GM12878 (cell line): ENCODE measurements around the gene NSFL1C. TPM values are rescaled to one million over a fixed set of nuclear protein-coding genes. Genes with fewer than 3 reads are reported as not detected.

Experiments used
- ATAC-seq: fragments of 200-7000 bp; cut with Tn5 transposase; 3 replicates; pipeline ENCODE4 v1.9.1; 2020; ENCODE audit warnings: mild to moderate bottlenecking, moderate library complexity
- BruUV-seq: library from RNA; stranded (reverse); fragments of 400-500 nt; replicated peaks from 2 replicates; lab custom pipeline; 2021; lab: Mats Ljungman, UMichigan
- CTCF ChIA-PET: fragments of 300-600 bp; sonication (Branson Sonifier 250); formaldehyde crosslinking; extraction: SDS; loops from one replicate; lab custom pipeline; 2021; ENCODE audit warnings: inconsistent platforms; lab: Yijun Ruan, JAX
- POLR2A ChIA-PET: fragments of 350-600 bp; formaldehyde crosslinking; extraction: SDS; loops from one replicate; lab custom pipeline; 2021; ENCODE audit warnings: inconsistent platforms; lab: Charles Lee
- RAD21 ChIA-PET: fragments of 300-600 bp; sonication (Branson Sonifier 250); formaldehyde crosslinking; loops from one replicate; lab custom pipeline; 2023; ENCODE audit warnings: antibody characterized with exemption; ENCODE audit not compliant: unreplicated experiment; lab: Charles Lee
- SMC1A ChIA-PET: fragments of 300-600 bp; sonication (Branson Sonifier 250); formaldehyde crosslinking; loops from one replicate; lab custom pipeline; 2023; ENCODE audit not compliant: unreplicated experiment, uncharacterized antibody; lab: Charles Lee
- DNase-seq: peaks from one replicate; pipeline ENCODE4 v3.0.0-alpha.2; 2011; ENCODE audit warnings: low read depth, low spot score
- FAIRE-seq: peaks from 3 replicates; lab custom pipeline; 2011; peaks lifted over from hg19 to GRCh38; lab: Jason Lieb, UNC
- H2AFZ ChIP-seq: 2 replicates; pipeline ENCODE4 v1.6.0; 2011; ENCODE audit warnings: low read depth, low read length, control low read depth; ENCODE audit not compliant: control insufficient read depth
- H3K27ac ChIP-seq: 2 replicates; pipeline ENCODE4 v1.5.1; 2011; ENCODE audit warnings: control low read depth; ENCODE audit not compliant: control insufficient read depth, insufficient read depth
- H3K27me3 ChIP-seq, 2 experiments: replicated peaks in 1 of 2; 2 replicates each; pipeline versions ENCODE4 v1.6.0 to v1.6.1; 2011; ENCODE audit warnings: low read length in 1 of 2; ENCODE audit not compliant: control insufficient read depth in 2 of 2, insufficient read depth in 2 of 2
- H3K36me3 ChIP-seq, 2 experiments: 2 replicates each; pipeline ENCODE4 v1.5.1; 2011; ENCODE audit warnings: low read length in 1 of 2; ENCODE audit not compliant: control insufficient read depth in 2 of 2, insufficient read depth in 2 of 2
- H3K4me1 ChIP-seq: 2 replicates; pipeline ENCODE4 v1.6.1; 2011; ENCODE audit warnings: mild to moderate bottlenecking, low read length, moderate library complexity, mixed read lengths; ENCODE audit not compliant: control insufficient read depth, insufficient read depth
- H3K4me2 ChIP-seq: 2 replicates; pipeline ENCODE4 v1.6.0; 2011; ENCODE audit warnings: control low read depth; ENCODE audit not compliant: control insufficient read depth, insufficient read depth
- H3K4me3 ChIP-seq: fragments of 200-600 bp; sonication (generic); 2 replicates; pipeline ENCODE4 v1.5.1; 2016
- H3K79me2 ChIP-seq: 2 replicates; pipeline ENCODE4 v1.6.0; 2011; ENCODE audit warnings: low read length; ENCODE audit not compliant: control insufficient read depth, insufficient read depth
- H3K9ac ChIP-seq: 2 replicates; pipeline ENCODE4 v1.8.0; 2011; ENCODE audit warnings: low read length, control low read depth, mixed read lengths; ENCODE audit not compliant: control insufficient read depth, insufficient read depth
- H3K9me3 ChIP-seq: replicated peaks from 3 replicates; pipeline ENCODE4 v1.5.1; 2011; ENCODE audit warnings: mild to moderate bottlenecking, low read length; ENCODE audit not compliant: control insufficient read depth, insufficient read depth
- H4K20me1 ChIP-seq: 2 replicates; pipeline ENCODE4 v1.6.0; 2011; ENCODE audit not compliant: control insufficient read depth, insufficient read depth
- HSF1 ChIP-seq: fragments of 150-350 bp; IDR thresholded peaks from 2 replicates; pipeline ENCODE4 v1.6.1; 2014; ENCODE audit warnings: mild to moderate bottlenecking, low read depth, low read length
- MEF2A ChIP-seq: IDR thresholded peaks from 2 replicates; pipeline ENCODE4 v1.6.1; 2011; ENCODE audit warnings: low read depth, mild to moderate bottlenecking, low read length, moderate library complexity; ENCODE audit not compliant: insufficient read depth
- YBX1 ChIP-seq: fragments of 450-650 bp; IDR thresholded peaks from 2 replicates; pipeline ENCODE4 v1.6.1; 2016; ENCODE audit warnings: antibody characterized with exemption
- ZBTB11 ChIP-seq: fragments of 450-650 bp; formaldehyde crosslinking; IDR thresholded peaks from 2 replicates; pipeline ENCODE4 v1.5.0; 2022; ENCODE audit warnings: mild to moderate bottlenecking, missing genetic modification characterization
- ZNF24 ChIP-seq: fragments of 450-650 bp; IDR thresholded peaks from 2 replicates; pipeline ENCODE4 v1.6.1; 2017; ENCODE audit warnings: antibody characterized with exemption, mild to moderate bottlenecking
- WGBS: methylation state at CpG from one replicate; pipeline ENCODE4 v1.1.6; 2016; ENCODE audit warnings: low lambda C conversion rate; ENCODE audit not compliant: insufficient replicate concordance, insufficient coverage; ENCODE audit errors: missing lambda C conversion rate; 5-methylcytosine and 5-hydroxymethylcytosine counted together
- in situ Hi-C: fragments of 300-500 bp; cut with MboI; formaldehyde crosslinking; loops from 9 replicates; pipeline ENCODE4 v1.14.3; 2018; ENCODE audit warnings: mixed read lengths
- intact Hi-C: fragments of 100-400 bp; cut with micrococcal nuclease; formaldehyde crosslinking; loops from one replicate; pipeline ENCODE4 v1.14.2; 2022; ENCODE audit not compliant: unreplicated experiment
- polyA plus RNA-seq, 11 experiments: library from polyadenylated mRNA; depleted of rRNA in 4 of 11; unstranded in 6 of 11; stranded (reverse) in 5 of 11; fragments of >200 nt; fragmentation: Nextera tagmentation in 4 of 11; fragmentation: Illumina TruSeq in 1 of 11; extraction: Ambion mirVana in 4 of 11; extraction: Trizol in 1 of 11; gene quantifications; 1 replicate in 1 of 11; 2 replicates in 10 of 11; pipeline versions ENCODE4 v1.2.1 to v1.2.3, GENCODE V29; 2011 to 2016; ENCODE audit warnings: inconsistent platforms in 2 of 11, missing spikeins in 2 of 11, low read depth in 1 of 11
- total RNA-seq, 4 experiments: library from RNA; depleted of rRNA in 3 of 4; stranded (reverse); fragments of >200 nt in 3 of 4; fragmentation: Illumina TruSeq in 1 of 4; extraction: Trizol in 1 of 4; gene quantifications; 2 replicates each; pipeline versions ENCODE4 v1.2.1 to v1.2.3, GENCODE V29; 2013 to 2021

The NSFL1C gene
- total and polyA plus RNA-seq, 10 of the 15 experiments (the other 5 are each of a cell fraction or from before 2014, with no cell fraction given), result 21.5 to 100 (median 38.1) TPM

- TF ChIP-seq YBX1 (no peak), MEF2A (no peak), HSF1 (no peak), ZBTB11 (no peak), ZNF24 (no peak)
- TF ChIP-seq, all 136 proteins: peak for 0
- no peak for DNase-seq
- ChIA-PET CTCF (interaction anchor here (3.0 kb wide), 1 partner anchor 9 kb away, joined by 22 read pairs; no protein-coding TSS in a partner anchor), SMC1A (no interaction called here), POLR2A (no interaction called here), RAD21 (no interaction called here)
- Histone ChIP-seq H3K4me1 (no peaks in the 10 kb centered on the region), H3K9ac (no peak overlapping the region), H3K4me2 (no peak overlapping the region), H3K9me3 (no peaks in the 10 kb centered on the region), H3K27me3 (no peaks in the 10 kb centered on the region), H3K36me3 (peaks cover 32 to 50% of the 10 kb centered on the region in 2 experiments), H4K20me1 (no peaks in the 10 kb centered on the region; the same call in 1 of the 2 replicates), H3K4me3 (no peak overlapping the region), H3K79me2 (no peaks in the 10 kb centered on the region), H2AFZ (no peak overlapping the region), H3K27ac (no peak overlapping the region)
- intact Hi-C loops (no loop called here), in situ Hi-C loops (no loop called here)
- BruUV-seq, result no TSS peak
- ATAC-seq, result no peak
- FAIRE-seq, result no peak
- 100% methylated on average over 1 of the region's 1 CpG for WGBS
Observed at GRCh38 chr20:1446536-1446935, 20.1 kb downstream of the NSFL1C start.
